Mesenchymal stem cell (in vitro differentiated cells and primary cell): ENCODE measurements around the gene ACOX3.
"Not testable (repeated sequence)": the region's sequence is repeated elsewhere in the genome, so short reads cannot be mapped to it uniquely, and the experiment has no call there.

ENCODE experiments used
- DNase-seq: peaks from one replicate; pipeline ENCODE4 v3.0.0-alpha.2; 2013
- H2AFZ ChIP-seq: one replicate; pipeline ENCODE4 v1.6.1; 2013; ENCODE audit warnings: low read depth, mild to moderate bottlenecking, control low read depth, inconsistent platforms, low read length, moderate library complexity
- H2AK5ac ChIP-seq: 2 replicates; pipeline ENCODE4 v1.6.1; 2013; ENCODE audit warnings: low read length, moderate library complexity, mild to moderate bottlenecking, inconsistent platforms; ENCODE audit not compliant: severe bottlenecking
- H2BK120ac ChIP-seq: one replicate; pipeline ENCODE4 v1.6.1; 2013; ENCODE audit warnings: low read depth, mild to moderate bottlenecking, inconsistent platforms, low read length, moderate library complexity
- H2BK12ac ChIP-seq, 2 experiments: one replicate each; pipeline ENCODE4 v1.6.1; 2013; ENCODE audit warnings: inconsistent platforms in 2 of 2, low read length in 2 of 2, mild to moderate bottlenecking in 2 of 2, moderate library complexity in 2 of 2, control low read depth in 1 of 2
- H2BK15ac ChIP-seq: one replicate; pipeline ENCODE4 v1.6.1; 2013; ENCODE audit warnings: mild to moderate bottlenecking, low read depth, inconsistent platforms; ENCODE audit not compliant: poor library complexity, severe bottlenecking
- H2BK5ac ChIP-seq: 2 replicates; pipeline ENCODE4 v1.6.1; 2013; ENCODE audit warnings: low read depth, mild to moderate bottlenecking, low read length, control low read depth, inconsistent platforms; ENCODE audit not compliant: poor library complexity, severe bottlenecking
- H3K14ac ChIP-seq, 2 experiments: one replicate each; pipeline ENCODE4 v1.6.1; 2013; ENCODE audit warnings: inconsistent platforms in 2 of 2, low read length in 2 of 2, control low read depth in 1 of 2, mild to moderate bottlenecking in 1 of 2, moderate library complexity in 1 of 2
- H3K18ac ChIP-seq, 2 experiments: one replicate each; pipeline ENCODE4 v1.6.1; 2013; ENCODE audit warnings: inconsistent platforms in 2 of 2, low read length in 2 of 2, control low read depth in 1 of 2, low read depth in 1 of 2, mild to moderate bottlenecking in 1 of 2
- H3K23ac ChIP-seq, 2 experiments: one replicate each; pipeline ENCODE4 v1.6.1; 2013; ENCODE audit warnings: inconsistent platforms in 2 of 2, low read length in 2 of 2, mild to moderate bottlenecking in 2 of 2, moderate library complexity in 2 of 2, control low read depth in 1 of 2
- H3K27ac ChIP-seq: 2 replicates; pipeline ENCODE4 v1.5.1; 2013; ENCODE audit warnings: mild to moderate bottlenecking, moderate library complexity, low read length, control low read depth, inconsistent platforms; ENCODE audit not compliant: poor library complexity, severe bottlenecking
- H3K27me3 ChIP-seq, 2 experiments: 2 replicates each; pipeline versions ENCODE4 v1.6.1 to v1.7.0; 2013; ENCODE audit warnings: low read length in 2 of 2, mild to moderate bottlenecking in 2 of 2, moderate library complexity in 2 of 2, control low read depth in 1 of 2, inconsistent platforms in 1 of 2; ENCODE audit not compliant: control insufficient read depth in 1 of 2, insufficient read depth in 1 of 2
- H3K36me3 ChIP-seq, 2 experiments: 2 replicates each; pipeline versions ENCODE4 v1.6.1 to v1.7.0; 2013; ENCODE audit warnings: low read length in 2 of 2, control low read depth in 1 of 2, inconsistent platforms in 1 of 2, low read depth in 1 of 2, mild to moderate bottlenecking in 1 of 2; ENCODE audit not compliant: insufficient read depth in 2 of 2, control insufficient read depth in 1 of 2
- H3K4ac ChIP-seq, 2 experiments: one replicate each; pipeline ENCODE4 v1.6.1; 2013; ENCODE audit warnings: inconsistent platforms in 2 of 2, low read length in 2 of 2, mild to moderate bottlenecking in 2 of 2, moderate library complexity in 2 of 2, control low read depth in 1 of 2, low read depth in 1 of 2
- H3K4me1 ChIP-seq: 2 replicates; pipeline ENCODE4 v1.6.1; 2013; ENCODE audit warnings: low read depth, low read length, control low read depth; ENCODE audit not compliant: control insufficient read depth, insufficient read depth
- H3K4me2 ChIP-seq: 2 replicates; pipeline ENCODE4 v1.6.1; 2013; ENCODE audit warnings: low read length, mild to moderate bottlenecking, inconsistent platforms; ENCODE audit not compliant: poor library complexity, severe bottlenecking
- H3K4me3 ChIP-seq, 2 experiments: 2 replicates each; pipeline versions ENCODE4 v1.5.1 to v1.7.0; 2013; ENCODE audit warnings: low read length in 2 of 2, mild to moderate bottlenecking in 2 of 2, control low read depth in 1 of 2, low read depth in 1 of 2; ENCODE audit not compliant: insufficient read depth in 1 of 2
- H3K79me1 ChIP-seq: replicated peaks from 2 replicates; pipeline ENCODE4 v1.6.1; 2013; ENCODE audit warnings: mild to moderate bottlenecking, control low read depth, low read length, inconsistent platforms; ENCODE audit not compliant: poor library complexity, severe bottlenecking
- H3K9ac ChIP-seq: 2 replicates; pipeline ENCODE4 v1.7.0; 2013; ENCODE audit warnings: mild to moderate bottlenecking, low read length, moderate library complexity
- H3K9me3 ChIP-seq: 2 replicates; pipeline ENCODE4 v1.7.0; 2013; ENCODE audit warnings: mild to moderate bottlenecking, low read length; ENCODE audit not compliant: control insufficient read depth
- H4K8ac ChIP-seq: one replicate; pipeline ENCODE4 v1.6.1; 2013; ENCODE audit warnings: inconsistent platforms, mild to moderate bottlenecking, low read length, moderate library complexity
- H4K91ac ChIP-seq: one replicate; pipeline ENCODE4 v1.6.1; 2013; ENCODE audit warnings: mild to moderate bottlenecking, low read length, inconsistent platforms
- WGBS: methylation state at CpG from one replicate; pipeline ENCODE4 v1.1.7; 2013; ENCODE audit warnings: mixed read lengths; 5-methylcytosine and 5-hydroxymethylcytosine counted together

The ACOX3 gene

GRCh38 chr4:8349664-8350236, 90.8 kb downstream of the ACOX3 start:
- peaks cover 12 to 62% of the 10 kb centered on the region in 2 experiments for H3K27me3 ChIP-seq
- WGBS = 78% methylated on average over 6 of the region's 7 CpGs
- H3K4me3 ChIP-seq = no peak overlapping the region
- H3K18ac ChIP-seq = no peak overlapping the region
- H3K23ac ChIP-seq = no peak overlapping the region
- H3K79me1 ChIP-seq = no peaks in the 10 kb centered on the region
- no peak overlapping the region for H3K4ac ChIP-seq
- no peak overlapping the region for H2BK5ac ChIP-seq
- no peaks in the 10 kb centered on the region for H3K36me3 ChIP-seq
- no peak overlapping the region for H3K4me2 ChIP-seq
- H4K8ac ChIP-seq = no peak overlapping the region
- no peak overlapping the region for H3K27ac ChIP-seq
- H4K91ac ChIP-seq = no peak overlapping the region
- no peak overlapping the region for H2BK120ac ChIP-seq
- H2AK5ac ChIP-seq = no peak overlapping the region
- no peak overlapping the region for H3K14ac ChIP-seq
- DNase-seq = no peak
- peaks cover 27% of the 10 kb centered on the region for H3K4me1 ChIP-seq
- no peak overlapping the region for H2BK15ac ChIP-seq
- no peaks in the 10 kb centered on the region for H3K9me3 ChIP-seq
- H2AFZ ChIP-seq = no peak overlapping the region
- no peak overlapping the region for H2BK12ac ChIP-seq
- H3K9ac ChIP-seq = no peak overlapping the region

- not testable (repeated sequence) for H2AFZ ChIP-seq, H3K9ac ChIP-seq, H2BK15ac ChIP-seq, H2BK12ac ChIP-seq, H3K79me1 ChIP-seq, H3K4ac ChIP-seq, H4K91ac ChIP-seq, H2AK5ac ChIP-seq, H3K23ac ChIP-seq, H2BK120ac ChIP-seq, H3K4me2 ChIP-seq, H3K14ac ChIP-seq, H4K8ac ChIP-seq, H3K36me3 ChIP-seq, H3K9me3 ChIP-seq, H3K27ac ChIP-seq, DNase-seq, H3K4me3 ChIP-seq, H3K18ac ChIP-seq, H2BK5ac ChIP-seq
- peaks cover 28% of the 10 kb centered on the region for H3K4me1 ChIP-seq
- peaks cover 12 to 62% of the 10 kb centered on the region in 2 experiments for H3K27me3 ChIP-seq
- WGBS = 93% methylated on average over 11 of the region's 11 CpGs
These were observed 91.3 kb downstream of the ACOX3 start for GRCh38 chr4:8349236-8349635.

GRCh38 chr4:8348071-8348470, 92.5 kb downstream of the ACOX3 start:
- Histone ChIP-seq H2AFZ (no peak overlapping the region), H3K27ac (no peak overlapping the region), H3K4me1 (peaks cover 21% of the 10 kb centered on the region), H3K79me1 (no peaks in the 10 kb centered on the region), H4K91ac (no peak overlapping the region), H3K9ac (no peak overlapping the region), H2BK15ac (no peak overlapping the region), H2BK5ac (no peak overlapping the region), H3K23ac (no peak overlapping the region), H3K18ac (no peak overlapping the region), H2AK5ac (no peak overlapping the region), H3K4me2 (no peak overlapping the region), H2BK120ac (no peak overlapping the region), H3K36me3 (no peaks in the 10 kb centered on the region), H3K14ac (no peak overlapping the region), H3K4ac (no peak overlapping the region), H3K4me3 (no peak overlapping the region), H4K8ac (no peak overlapping the region), H3K27me3 (peaks cover 12 to 55% of the 10 kb centered on the region in 2 experiments), H3K9me3 (no peaks in the 10 kb centered on the region), H2BK12ac (no peak overlapping the region)
- WGBS = 84% methylated on average over 6 of the region's 6 CpGs
- DNase-seq = no peak

GRCh38 chr4:8347660-8348059, 92.9 kb downstream of the ACOX3 start:
- H3K4me2 ChIP-seq = no peak overlapping the region
- H3K27ac ChIP-seq = no peak overlapping the region
- H2BK15ac ChIP-seq = no peak overlapping the region
- no peak overlapping the region for H2BK120ac ChIP-seq
- no peak overlapping the region for H3K4ac ChIP-seq
- DNase-seq = no peak
- no peak overlapping the region for H3K9ac ChIP-seq
- peaks cover 12 to 51% of the 10 kb centered on the region in 2 experiments for H3K27me3 ChIP-seq
- H2AK5ac ChIP-seq = no peak overlapping the region
- no peak overlapping the region for H3K14ac ChIP-seq
- H4K8ac ChIP-seq = no peak overlapping the region
- peaks cover 17% of the 10 kb centered on the region for H3K4me1 ChIP-seq
- no peak overlapping the region for H2BK12ac ChIP-seq
- H3K4me3 ChIP-seq = no peak overlapping the region
- no peaks in the 10 kb centered on the region for H3K36me3 ChIP-seq
- H3K9me3 ChIP-seq = no peaks in the 10 kb centered on the region
- no peak overlapping the region for H2BK5ac ChIP-seq
- H2AFZ ChIP-seq = no peak overlapping the region
- no peak overlapping the region for H4K91ac ChIP-seq
- WGBS = 77% methylated on average over 5 of the region's 7 CpGs
- H3K18ac ChIP-seq = no peak overlapping the region
- no peak overlapping the region for H3K23ac ChIP-seq
- H3K79me1 ChIP-seq = no peaks in the 10 kb centered on the region
